SK-N-MC (cell line): ENCODE results near the gene RMI2.

Source experiments
- EZH2 ChIP-seq: fragments of 200-600 bp; sonication (generic); IDR thresholded peaks from one replicate; pipeline ENCODE4 v1.6.1; 2017; ENCODE audit warnings: antibody characterized with exemption
- FOXP2 ChIP-seq: optimal IDR thresholded peaks from 2 replicates; pipeline ENCODE3; 2011; ENCODE audit warnings: mild to moderate bottlenecking, moderate library complexity; ENCODE audit not compliant: insufficient read depth; ENCODE audit errors: extremely low read length, control extremely low read depth
- POLR2AphosphoS5 ChIP-seq: IDR thresholded peaks from 2 replicates; pipeline ENCODE4 v1.6.1; 2012; ENCODE audit warnings: mild to moderate bottlenecking, low read depth, low read length, borderline replicate concordance

- TF ChIP-seq EZH2: no peak
- no peak for TF ChIP-seq POLR2AphosphoS5
- TF ChIP-seq FOXP2: no peak
Measured at GRCh38 chr16:11386054-11386680, 40.9 kb downstream of the RMI2 start.
